ENCODE data around the gene TRAPPC12.
"Not testable (repeated sequence)": the region's sequence is repeated elsewhere in the genome, so short reads cannot be mapped to it uniquely, and the experiment has no call there.

Gene TRAPPC12

GRCh38 chr2:3449086-3449485, 69.6 kb downstream of the TRAPPC12 start:
- no peak for TF ChIP-seq ZNF274 (IDR thresholded peaks at IDR 0.05; ENCODE audit: low read depth, low read length)
- no peak for TF ChIP-seq SUZ12 (IDR thresholded peaks at IDR 0.05; ENCODE audit: extremely low read depth, insufficient read depth, insufficient read length)
- no peak for TF ChIP-seq YY1 (IDR thresholded peaks at IDR 0.05; ENCODE audit: insufficient read depth, insufficient read length)
- no peak for DNase-seq (ENCODE audit: low read depth, low spot score)
- peaks cover 72% of the 10 kb centered on the region for H3K36me3 ChIP-seq (ENCODE audit: insufficient read depth, insufficient read length, low read length)

GRCh38 chr2:3449936-3450335, 70.4 kb downstream of the TRAPPC12 start:
- Histone ChIP-seq H3K9ac (ENCODE audit: insufficient read length, low read depth) (no peak overlapping the region), H3K4me3 (ENCODE audit: insufficient read length, low read depth) (no peak overlapping the region), H3K4me1 (ENCODE audit: insufficient read depth, insufficient read length) (peaks cover 7% of the 10 kb centered on the region), H3K27me3 (ENCODE audit: insufficient read depth, insufficient read length) (no peaks in the 10 kb centered on the region), H3K36me3 (ENCODE audit: insufficient read depth, insufficient read length, low read length) (peaks cover 70% of the 10 kb centered on the region), H3K9me3 (ENCODE audit: insufficient read depth, low read length) (no peaks in the 10 kb centered on the region)
- no peak for DNase-seq (ENCODE audit: low read depth, low spot score)
- no peak for TF ChIP-seq ZNF274 (IDR thresholded peaks at IDR 0.05; ENCODE audit: low read depth, low read length)
- TF ChIP-seq SUZ12 (IDR thresholded peaks at IDR 0.05; ENCODE audit: extremely low read depth, insufficient read depth, insufficient read length): no peak
- TF ChIP-seq YY1 (IDR thresholded peaks at IDR 0.05; ENCODE audit: insufficient read depth, insufficient read length): no peak

More at GRCh38 chr2:3449086-3449485, 69.6 kb downstream of the TRAPPC12 start:
- Histone ChIP-seq H3K4me1 (ENCODE audit: insufficient read depth, insufficient read length) (peaks cover 7% of the 10 kb centered on the region), H3K9ac (ENCODE audit: insufficient read length, low read depth) (no peak overlapping the region), H3K27me3 (ENCODE audit: insufficient read depth, insufficient read length) (no peaks in the 10 kb centered on the region), H3K9me3 (ENCODE audit: insufficient read depth, low read length) (no peaks in the 10 kb centered on the region), H3K4me3 (ENCODE audit: insufficient read length, low read depth) (no peak overlapping the region)

- DNase-seq (ENCODE audit: low read depth, low spot score): no peak
- no peak for TF ChIP-seq SUZ12 (IDR thresholded peaks at IDR 0.05; ENCODE audit: extremely low read depth, insufficient read depth, insufficient read length)
- H3K9me3 ChIP-seq (ENCODE audit: insufficient read depth, low read length): no peaks in the 10 kb centered on the region
- no peak overlapping the region for H3K9ac ChIP-seq (ENCODE audit: insufficient read length, low read depth)
- no peaks in the 10 kb centered on the region for H3K27me3 ChIP-seq (ENCODE audit: insufficient read depth, insufficient read length)
- H3K36me3 ChIP-seq (ENCODE audit: insufficient read depth, insufficient read length, low read length): peaks cover 66% of the 10 kb centered on the region
- H3K4me1 ChIP-seq (ENCODE audit: insufficient read depth, insufficient read length): peaks cover 7% of the 10 kb centered on the region
- no peak overlapping the region for H3K4me3 ChIP-seq (ENCODE audit: insufficient read length, low read depth)
Measured at GRCh38 chr2:3450385-3451010, 71.0 kb downstream of the TRAPPC12 start.

GRCh38 chr2:3451169-3451568, 71.7 kb downstream of the TRAPPC12 start:
- no peak for TF ChIP-seq YY1 (IDR thresholded peaks at IDR 0.05; ENCODE audit: insufficient read depth, insufficient read length)
- TF ChIP-seq SUZ12 (IDR thresholded peaks at IDR 0.05; ENCODE audit: extremely low read depth, insufficient read depth, insufficient read length): no peak
- no peak for TF ChIP-seq ZNF274 (IDR thresholded peaks at IDR 0.05; ENCODE audit: low read depth, low read length)
- peaks cover 7% of the 10 kb centered on the region for H3K4me1 ChIP-seq (ENCODE audit: insufficient read depth, insufficient read length)
- no peak overlapping the region for H3K9ac ChIP-seq (ENCODE audit: insufficient read length, low read depth)
- no peak overlapping the region for H3K4me3 ChIP-seq (ENCODE audit: insufficient read length, low read depth)
- no peaks in the 10 kb centered on the region for H3K27me3 ChIP-seq (ENCODE audit: insufficient read depth, insufficient read length)
- H3K36me3 ChIP-seq (ENCODE audit: insufficient read depth, insufficient read length, low read length): peaks cover 64% of the 10 kb centered on the region
- no peak for DNase-seq (ENCODE audit: low read depth, low spot score)
- H3K9me3 ChIP-seq (ENCODE audit: insufficient read depth, low read length): no peaks in the 10 kb centered on the region

GRCh38 chr2:3451926-3452671, 72.6 kb downstream of the TRAPPC12 start:
- Histone ChIP-seq H3K36me3 (ENCODE audit: insufficient read depth, insufficient read length, low read length) (peaks cover 63% of the 10 kb centered on the region), H3K27me3 (ENCODE audit: insufficient read depth, insufficient read length) (no peaks in the 10 kb centered on the region), H3K4me1 (ENCODE audit: insufficient read depth, insufficient read length) (peaks cover 7% of the 10 kb centered on the region), H3K4me3 (ENCODE audit: insufficient read length, low read depth) (no peak overlapping the region), H3K9me3 (ENCODE audit: insufficient read depth, low read length) (no peaks in the 10 kb centered on the region), H3K9ac (ENCODE audit: insufficient read length, low read depth) (peak overlapping the region; percentile 9)
- TF ChIP-seq ZNF274 (IDR thresholded peaks at IDR 0.05; ENCODE audit: low read depth, low read length) (no peak), SUZ12 (IDR thresholded peaks at IDR 0.05; ENCODE audit: extremely low read depth, insufficient read depth, insufficient read length) (no peak), YY1 (IDR thresholded peaks at IDR 0.05; ENCODE audit: insufficient read depth, insufficient read length) (no peak)
- no peak for DNase-seq (ENCODE audit: low read depth, low spot score)

GRCh38 chr2:3453190-3453999, 73.9 kb downstream of the TRAPPC12 start:
- TF ChIP-seq YY1 (IDR thresholded peaks at IDR 0.05; ENCODE audit: insufficient read depth, insufficient read length) (no peak), SUZ12 (IDR thresholded peaks at IDR 0.05; ENCODE audit: extremely low read depth, insufficient read depth, insufficient read length) (no peak), ZNF274 (IDR thresholded peaks at IDR 0.05; ENCODE audit: low read depth, low read length) (no peak)
- DNase-seq (ENCODE audit: low read depth, low spot score): no peak
- Histone ChIP-seq H3K4me3 (ENCODE audit: insufficient read length, low read depth) (no peak overlapping the region), H3K27me3 (ENCODE audit: insufficient read depth, insufficient read length) (no peaks in the 10 kb centered on the region), H3K4me1 (ENCODE audit: insufficient read depth, insufficient read length) (peaks cover 7% of the 10 kb centered on the region), H3K9ac (ENCODE audit: insufficient read length, low read depth) (no peak overlapping the region), H3K36me3 (ENCODE audit: insufficient read depth, insufficient read length, low read length) (peaks cover 62% of the 10 kb centered on the region), H3K9me3 (ENCODE audit: insufficient read depth, low read length) (no peaks in the 10 kb centered on the region)

- not testable (repeated sequence) for H3K4me1 ChIP-seq (ENCODE audit: insufficient read depth, insufficient read length); H3K9ac ChIP-seq (ENCODE audit: insufficient read length, low read depth); DNase-seq (ENCODE audit: low read depth, low spot score); H3K27me3 ChIP-seq (ENCODE audit: insufficient read depth, insufficient read length); H3K4me3 ChIP-seq (ENCODE audit: insufficient read length, low read depth); H3K9me3 ChIP-seq (ENCODE audit: insufficient read depth, low read length)
- peaks cover 62% of the 10 kb centered on the region for H3K36me3 ChIP-seq (ENCODE audit: insufficient read depth, insufficient read length, low read length)
Measured at GRCh38 chr2:3454005-3454404, 74.5 kb downstream of the TRAPPC12 start.
